Fibroblast of villous mesenchyme (primary cell): ENCODE data around the gene MRPL4. TPM values are rescaled to one million over a fixed set of nuclear protein-coding genes. Genes with fewer than 3 reads are reported as not detected.
A peak's percentile ranks its signal among the peaks of the same experiment; 100 is the strongest.

ENCODE experiments used
- DNase-seq: peaks from one replicate; pipeline ENCODE4 v3.0.0-alpha.2; 2010; ENCODE audit warnings: low read depth
- H3K4me3 ChIP-seq: 2 replicates; pipeline ENCODE4 v1.5.1; 2011; ENCODE audit warnings: low read depth, mild to moderate bottlenecking, low read length
- total RNA-seq: library from RNA; depleted of rRNA; stranded (reverse); fragments of >200 nt; gene quantifications from 2 replicates; pipeline ENCODE4 v1.2.3, GENCODE V29; 2012
- TF ChIP-seq, protein P1 (sequence below): IDR thresholded peaks from 2 replicates; pipeline ENCODE4 v1.5.1; 2012; ENCODE audit warnings: low read depth, mild to moderate bottlenecking, low read length; ENCODE audit not compliant: insufficient read depth

Gene MRPL4
- total RNA-seq, 1 donor: 42.3 TPM

DNA sequence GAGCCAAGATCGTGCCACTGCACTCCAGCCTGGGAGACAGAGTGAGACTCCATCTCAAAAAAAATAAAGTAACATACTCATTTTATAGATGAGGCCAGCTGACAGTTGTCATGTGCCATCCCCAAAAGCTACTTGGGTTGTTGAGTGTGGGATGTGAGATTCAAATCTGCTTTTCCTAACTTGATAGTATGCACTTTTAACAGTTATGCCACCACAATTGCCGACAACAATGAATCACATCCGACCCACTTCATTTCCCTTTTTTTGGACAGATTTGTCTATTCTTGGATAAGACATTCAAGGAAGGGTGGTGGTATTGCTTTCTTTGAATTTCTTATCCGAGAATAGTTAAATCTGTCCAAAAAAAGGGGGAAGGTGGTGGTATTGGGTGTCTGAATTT, 41.0 kb upstream of the MRPL4 start:
- no peak overlapping the region for H3K4me3 ChIP-seq
- no peak for DNase-seq
- TF ChIP-seq, protein P1, sequence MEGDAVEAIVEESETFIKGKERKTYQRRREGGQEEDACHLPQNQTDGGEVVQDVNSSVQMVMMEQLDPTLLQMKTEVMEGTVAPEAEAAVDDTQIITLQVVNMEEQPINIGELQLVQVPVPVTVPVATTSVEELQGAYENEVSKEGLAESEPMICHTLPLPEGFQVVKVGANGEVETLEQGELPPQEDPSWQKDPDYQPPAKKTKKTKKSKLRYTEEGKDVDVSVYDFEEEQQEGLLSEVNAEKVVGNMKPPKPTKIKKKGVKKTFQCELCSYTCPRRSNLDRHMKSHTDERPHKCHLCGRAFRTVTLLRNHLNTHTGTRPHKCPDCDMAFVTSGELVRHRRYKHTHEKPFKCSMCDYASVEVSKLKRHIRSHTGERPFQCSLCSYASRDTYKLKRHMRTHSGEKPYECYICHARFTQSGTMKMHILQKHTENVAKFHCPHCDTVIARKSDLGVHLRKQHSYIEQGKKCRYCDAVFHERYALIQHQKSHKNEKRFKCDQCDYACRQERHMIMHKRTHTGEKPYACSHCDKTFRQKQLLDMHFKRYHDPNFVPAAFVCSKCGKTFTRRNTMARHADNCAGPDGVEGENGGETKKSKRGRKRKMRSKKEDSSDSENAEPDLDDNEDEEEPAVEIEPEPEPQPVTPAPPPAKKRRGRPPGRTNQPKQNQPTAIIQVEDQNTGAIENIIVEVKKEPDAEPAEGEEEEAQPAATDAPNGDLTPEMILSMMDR: no peak

DNA sequence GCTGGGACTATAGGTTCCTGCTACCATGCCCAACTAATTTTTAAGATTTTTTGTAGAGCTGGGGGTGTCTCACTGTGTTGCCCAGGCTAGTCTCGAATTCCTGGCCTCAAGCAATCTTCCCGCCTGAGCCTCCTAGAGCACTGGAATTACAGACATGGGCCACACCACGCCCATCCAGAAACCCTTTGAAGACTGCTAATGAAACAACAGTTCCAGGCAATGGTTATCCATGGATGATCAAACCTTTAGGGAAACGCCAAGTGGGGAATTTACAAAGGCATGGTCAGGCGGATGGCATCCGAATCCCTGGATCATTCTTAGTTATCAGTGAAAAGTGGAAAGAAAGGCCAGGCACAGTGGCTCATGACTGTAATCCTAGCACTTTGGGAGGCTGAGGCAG, 40.3 kb upstream of the MRPL4 start:
- H3K4me3 ChIP-seq: no peak overlapping the region
- TF ChIP-seq, protein P1: no peak
- no peak for DNase-seq

- TF ChIP-seq, protein P1: no peak
Measured at GRCh38 chr19:10214784-10215183, 37.2 kb upstream of the MRPL4 start.

DNA sequence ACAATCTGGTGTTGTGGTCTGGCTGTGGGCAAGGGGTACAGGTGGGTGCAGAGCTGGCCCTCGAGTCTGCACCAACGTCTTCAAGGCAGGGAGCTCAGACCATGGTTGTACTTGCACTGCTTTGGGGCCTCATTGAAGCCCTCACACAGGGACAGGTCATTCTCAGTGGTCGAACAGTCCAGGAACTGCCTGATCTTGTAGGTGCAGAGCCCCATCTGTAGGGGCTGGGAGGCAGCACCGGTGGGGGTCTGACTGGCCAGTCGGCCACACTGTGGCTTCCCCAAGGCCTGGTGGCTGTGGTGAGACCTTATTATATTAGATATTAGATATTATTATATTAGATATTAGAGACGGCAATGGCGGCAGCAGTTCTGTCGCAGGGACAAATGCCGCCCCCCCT, 34.9 kb upstream of the MRPL4 start:
- TF ChIP-seq, protein P1: no peak
- no peak overlapping the region for H3K4me3 ChIP-seq
- no peak for DNase-seq

More at GRCh38 chr19:10214784-10215183, 37.2 kb upstream of the MRPL4 start:
- DNase-seq: peak; percentile 5
- H3K4me3 ChIP-seq: no peak overlapping the region

DNA sequence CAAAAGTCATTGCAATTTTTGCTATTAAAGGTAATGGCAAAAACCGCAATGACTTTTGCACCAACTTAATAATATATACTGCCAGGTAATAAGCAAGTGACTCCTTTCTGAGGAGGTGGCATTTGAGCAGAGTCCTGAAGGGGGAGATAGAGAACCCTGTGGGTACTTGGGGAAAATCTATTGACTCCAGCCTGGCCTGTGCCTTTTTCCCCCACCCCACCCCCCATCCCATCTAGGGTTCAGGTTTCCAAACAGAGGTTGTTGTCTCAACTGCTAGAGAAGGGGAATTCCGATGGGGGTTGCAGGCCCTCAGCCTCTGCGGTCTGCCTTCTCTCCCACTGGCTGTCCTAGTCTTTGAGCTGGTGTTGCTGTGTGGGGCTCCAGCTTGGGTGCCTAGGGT, 32.3 kb upstream of the MRPL4 start:
- DNase-seq: peak; percentile 38
- TF ChIP-seq, protein P1: peak; percentile 44
- H3K4me3 ChIP-seq: no peak overlapping the region

GRCh38 chr19:10220695-10221094, 31.3 kb upstream of the MRPL4 start:
- no peak overlapping the region for H3K4me3 ChIP-seq
- DNase-seq: no peak
- TF ChIP-seq, protein P1: no peak

GRCh38 chr19:10222201-10222890, 29.7 kb upstream of the MRPL4 start:
- TF ChIP-seq, protein P1: no peak

More at GRCh38 chr19:10222201-10222890, 29.7 kb upstream of the MRPL4 start:
- no peak overlapping the region for H3K4me3 ChIP-seq
- no peak for DNase-seq
